COLO829 (cell line): ENCODE measurements around the gene C11orf16.
"Not testable (repeated sequence)": the region's sequence is repeated elsewhere in the genome, so short reads cannot be mapped to it uniquely, and the experiment has no call there.

ENCODE experiments used
- DNase-seq: peaks from one replicate; pipeline ENCODE4 v3.0.0; 2012; ENCODE audit warnings: low spot score

C11orf16 gene

GRCh38 chr11:8937159-8937558, 4.4 kb upstream of the C11orf16 start:
- DNase-seq, result no peak

- not testable (repeated sequence) for DNase-seq
Observed at GRCh38 chr11:8935789-8936188, 3.0 kb upstream of the C11orf16 start.

- DNase-seq, result peak; percentile 58
Observed at GRCh38 chr11:8934742-8935488, 2.2 kb upstream of the C11orf16 start.

GRCh38 chr11:8933931-8934330, 1.2 kb upstream of the C11orf16 start:
- DNase-seq, result no peak

GRCh38 chr11:8930456-8931175, 2.1 kb downstream of the C11orf16 start:
- DNase-seq, result no peak

- no peak for DNase-seq
Observed at GRCh38 chr11:8928981-8929615, 3.6 kb downstream of the C11orf16 start.

- no peak for DNase-seq
Observed at GRCh38 chr11:8928205-8928604, 4.5 kb downstream of the C11orf16 start.

- no peak for DNase-seq
Observed at GRCh38 chr11:8927233-8927632, 5.5 kb downstream of the C11orf16 start.

GRCh38 chr11:8926236-8926635, 6.5 kb downstream of the C11orf16 start:
- DNase-seq, result no peak

GRCh38 chr11:8925711-8926110, 7.0 kb downstream of the C11orf16 start:
- no peak for DNase-seq

GRCh38 chr11:8922691-8923090, 10.1 kb downstream of the C11orf16 start:
- no peak for DNase-seq

- peak; percentile 37 for DNase-seq
Observed at GRCh38 chr11:8917157-8917825, 15.5 kb downstream of the C11orf16 start.

- DNase-seq, result no peak
Observed at GRCh38 chr11:8914661-8915018, 18.1 kb downstream of the C11orf16 start.

- peak; percentile 53 for DNase-seq
Observed at GRCh38 chr11:8913961-8914660, 18.6 kb downstream of the C11orf16 start.

- DNase-seq, result peak; percentile 94
Observed at GRCh38 chr11:8911029-8911823, 21.5 kb downstream of the C11orf16 start, which contains the start of gene AKIP1. Gene AKIP1, plus strand, starts transcription at chr11:8911189. Its CDS starts 261 bp downstream, at chr11:8911450.

- DNase-seq, result no peak
Observed at GRCh38 chr11:8910649-8911026, 22.1 kb downstream of the C11orf16 start.

- no peak for DNase-seq
Observed at GRCh38 chr11:8908099-8908498, 24.6 kb downstream of the C11orf16 start.

GRCh38 chr11:8907116-8907515, 25.6 kb downstream of the C11orf16 start:
- DNase-seq, result no peak

GRCh38 chr11:8905528-8906165, 27.1 kb downstream of the C11orf16 start:
- DNase-seq, result peak; percentile 74

GRCh38 chr11:8899119-8899753, 33.5 kb downstream of the C11orf16 start:
- no peak for DNase-seq
